Activated T-cell treated with anti-CD3 and anti-CD28 coated beads, Interleukin-2, amount 50 U/mL, for 24 hours (primary cell): ENCODE data around the gene MLANA.
A peak's percentile ranks its signal among the peaks of the same experiment; 100 is the strongest.
"Not testable (repeated sequence)": the region's sequence is repeated elsewhere in the genome, so short reads cannot be mapped to it uniquely, and the experiment has no call there.

Experiments
- DNase-seq: peaks from one replicate; pipeline ENCODE4 v3.0.0-alpha.2; 2020
- H3K27ac Mint-ChIP-seq: 2 replicates; pipeline ENCODE4 v1.8.0; 2020; ENCODE audit warnings: mild to moderate bottlenecking, mixed read lengths
- H3K27me3 Mint-ChIP-seq: 2 replicates; pipeline ENCODE4 v1.8.0; 2020; ENCODE audit warnings: mixed read lengths
- H3K36me3 Mint-ChIP-seq: 2 replicates; pipeline ENCODE4 v1.8.0; 2020; ENCODE audit warnings: low read depth, mixed read lengths
- H3K4me1 Mint-ChIP-seq: 2 replicates; pipeline ENCODE4 v1.8.0; 2020; ENCODE audit warnings: low read depth, mixed read lengths
- H3K4me3 Mint-ChIP-seq: 2 replicates; pipeline ENCODE4 v1.8.0; 2020; ENCODE audit warnings: mild to moderate bottlenecking, moderate library complexity, mixed read lengths
- H3K9me3 Mint-ChIP-seq: 2 replicates; pipeline ENCODE4 v1.8.0; 2020; ENCODE audit warnings: mixed read lengths

The MLANA gene

GRCh38 chr9:5879419-5880181, 11.1 kb upstream of the MLANA start:
- no peak for DNase-seq
- Mint-ChIP-seq H3K27ac (no peak overlapping the region), H3K9me3 (no peaks in the 10 kb centered on the region), H3K4me1 (peaks cover 4% of the 10 kb centered on the region), H3K4me3 (no peak overlapping the region), H3K36me3 (no peaks in the 10 kb centered on the region), H3K27me3 (no peaks in the 10 kb centered on the region)

GRCh38 chr9:5882244-5883012, 8.3 kb upstream of the MLANA start:
- not testable (repeated sequence) for H3K9me3 Mint-ChIP-seq, H3K4me1 Mint-ChIP-seq, H3K36me3 Mint-ChIP-seq, DNase-seq, H3K27ac Mint-ChIP-seq, H3K4me3 Mint-ChIP-seq, H3K27me3 Mint-ChIP-seq

- Mint-ChIP-seq H3K4me1 (peaks cover 9% of the 10 kb centered on the region), H3K9me3 (no peaks in the 10 kb centered on the region), H3K27me3 (no peaks in the 10 kb centered on the region), H3K27ac (no peak overlapping the region), H3K4me3 (no peak overlapping the region), H3K36me3 (no peaks in the 10 kb centered on the region)
- no peak for DNase-seq
Measured at GRCh38 chr9:5884191-5884590, 6.5 kb upstream of the MLANA start.

DNA sequence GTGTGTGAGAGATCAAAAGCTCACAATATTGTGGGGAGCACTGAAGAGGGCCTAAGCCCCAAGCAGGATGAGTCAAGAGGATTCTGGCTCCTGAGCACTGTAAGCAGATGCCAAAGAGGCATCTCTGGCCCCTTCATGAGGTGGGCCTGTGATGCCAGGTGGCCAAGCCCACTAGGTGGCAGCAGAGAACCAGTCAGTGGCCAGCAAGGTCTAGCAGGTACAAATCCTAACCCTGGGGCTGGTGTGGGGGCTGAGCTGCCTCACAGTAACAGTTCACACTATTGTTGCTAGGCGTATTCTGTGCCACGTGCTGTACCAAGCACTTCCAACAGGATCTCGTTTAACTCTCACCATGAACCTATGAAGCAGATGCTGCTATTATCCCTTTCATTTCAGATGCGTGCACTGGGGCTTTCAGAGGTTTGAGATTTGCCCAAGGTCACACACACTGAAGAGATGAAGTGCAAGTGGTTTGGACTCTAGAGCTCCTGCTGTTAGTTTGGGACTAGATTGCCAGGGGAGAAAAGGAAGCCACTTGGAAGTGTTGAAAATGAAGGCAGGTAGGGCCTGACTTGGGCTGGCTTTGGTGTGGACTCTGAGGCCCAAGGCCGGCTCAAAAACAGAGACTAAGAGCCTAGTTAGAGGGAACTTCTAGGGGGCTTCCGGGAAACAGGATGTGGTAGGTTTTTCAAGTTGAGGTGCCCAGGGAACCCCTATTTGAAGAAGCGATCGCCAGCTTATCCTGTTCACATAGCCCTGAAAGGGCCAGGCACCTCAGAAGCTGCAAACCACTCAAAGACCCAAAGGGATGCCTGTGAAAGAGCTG, 4.4 kb upstream of the MLANA start:
- H3K36me3 Mint-ChIP-seq = no peaks in the 10 kb centered on the region
- H3K4me3 Mint-ChIP-seq = no peak overlapping the region
- H3K27ac Mint-ChIP-seq = no peak overlapping the region
- DNase-seq = peak; percentile 88
- no peaks in the 10 kb centered on the region for H3K9me3 Mint-ChIP-seq
- peaks cover 6% of the 10 kb centered on the region for H3K4me1 Mint-ChIP-seq
- H3K27me3 Mint-ChIP-seq = no peaks in the 10 kb centered on the region

DNA sequence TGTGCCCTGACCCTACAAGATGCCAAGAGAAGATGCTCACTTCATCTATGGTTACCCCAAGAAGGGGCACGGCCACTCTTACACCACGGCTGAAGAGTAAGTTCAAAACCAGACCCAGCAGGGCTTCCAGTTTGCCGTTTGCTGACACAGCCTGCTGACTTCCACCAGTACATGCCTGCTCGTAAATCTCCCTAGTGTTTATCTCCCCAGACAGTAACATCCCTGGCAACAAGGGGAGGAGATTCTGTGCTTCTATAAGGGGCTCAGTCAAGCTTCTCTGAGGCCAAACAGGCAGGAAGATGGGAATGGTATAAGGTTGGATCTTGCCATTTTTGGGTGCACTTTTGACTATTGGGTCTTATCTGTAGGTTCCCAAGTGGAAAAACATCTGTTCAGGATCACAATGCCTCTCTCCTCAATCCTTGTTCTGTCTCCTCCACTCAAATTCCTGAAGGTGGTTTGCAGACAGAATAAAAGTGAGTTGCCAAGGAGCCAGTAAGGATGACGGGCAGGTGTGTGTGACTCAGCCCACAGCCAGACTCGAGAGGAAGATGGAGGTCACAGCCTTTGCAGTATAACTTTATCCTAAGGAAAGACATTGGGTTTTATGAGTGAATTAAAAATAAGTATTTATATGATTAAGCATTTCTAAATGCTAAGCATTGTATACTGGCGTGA, 1.9 kb downstream of the MLANA start:
- Mint-ChIP-seq H3K4me1 (peaks cover 9% of the 10 kb centered on the region), H3K9me3 (no peaks in the 10 kb centered on the region), H3K27me3 (no peaks in the 10 kb centered on the region), H3K36me3 (peaks cover 5% of the 10 kb centered on the region), H3K4me3 (no peak overlapping the region), H3K27ac (no peak overlapping the region)
- DNase-seq = no peak

- peaks cover 9% of the 10 kb centered on the region for H3K4me1 Mint-ChIP-seq
- H3K27ac Mint-ChIP-seq = no peak overlapping the region
- H3K27me3 Mint-ChIP-seq = no peaks in the 10 kb centered on the region
- no peak overlapping the region for H3K4me3 Mint-ChIP-seq
- DNase-seq = no peak
- peaks cover 9% of the 10 kb centered on the region for H3K36me3 Mint-ChIP-seq
- no peaks in the 10 kb centered on the region for H3K9me3 Mint-ChIP-seq
Measured at GRCh38 chr9:5893134-5893505, 2.4 kb downstream of the MLANA start.

DNA sequence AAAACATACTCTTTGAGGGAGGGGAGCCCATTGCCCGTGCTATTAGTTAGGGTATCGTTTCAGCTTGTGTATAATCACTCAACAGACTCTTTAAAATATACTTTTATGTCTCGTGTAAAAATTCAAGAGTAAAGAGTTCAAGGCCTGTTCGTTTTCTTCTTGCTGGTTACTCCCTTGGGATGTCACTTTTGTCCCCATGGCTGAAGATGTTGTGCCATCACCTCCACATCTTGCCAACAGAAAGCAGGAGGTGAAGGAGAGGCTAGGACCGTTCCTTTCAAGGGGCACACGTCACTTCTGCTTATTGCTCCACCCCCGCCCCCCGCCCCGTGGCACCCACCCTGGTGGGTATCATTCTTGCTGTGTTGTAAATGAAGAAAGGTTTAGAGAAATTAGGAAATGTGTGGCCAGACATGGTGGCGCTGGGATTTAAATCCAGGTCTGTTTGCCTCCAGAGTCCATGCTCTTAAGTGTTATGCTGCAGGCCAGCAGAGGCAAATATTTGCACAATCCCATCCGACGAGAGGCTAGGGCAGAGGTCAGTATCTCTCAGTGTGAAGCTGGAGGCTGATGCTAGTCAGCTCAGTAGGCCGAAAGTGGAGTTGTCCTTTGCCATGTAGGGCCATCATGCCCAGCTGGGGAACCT, 3.0 kb downstream of the MLANA start:
- Mint-ChIP-seq H3K4me1 (peaks cover 9% of the 10 kb centered on the region), H3K4me3 (no peak overlapping the region), H3K36me3 (peaks cover 11% of the 10 kb centered on the region), H3K27me3 (no peaks in the 10 kb centered on the region), H3K27ac (no peak overlapping the region), H3K9me3 (no peaks in the 10 kb centered on the region)
- DNase-seq = no peak

GRCh38 chr9:5894237-5894959, 3.7 kb downstream of the MLANA start:
- H3K36me3 Mint-ChIP-seq = peaks cover 11% of the 10 kb centered on the region
- no peak overlapping the region for H3K4me3 Mint-ChIP-seq
- no peaks in the 10 kb centered on the region for H3K9me3 Mint-ChIP-seq
- H3K27me3 Mint-ChIP-seq = no peaks in the 10 kb centered on the region
- peaks cover 14% of the 10 kb centered on the region for H3K4me1 Mint-ChIP-seq
- no peak for DNase-seq
- H3K27ac Mint-ChIP-seq = no peak overlapping the region

GRCh38 chr9:5895782-5896181, 5.1 kb downstream of the MLANA start:
- DNase-seq = no peak
- H3K27ac Mint-ChIP-seq = no peak overlapping the region
- H3K4me1 Mint-ChIP-seq = peaks cover 14% of the 10 kb centered on the region
- H3K36me3 Mint-ChIP-seq = peaks cover 11% of the 10 kb centered on the region
- no peak overlapping the region for H3K4me3 Mint-ChIP-seq
- H3K9me3 Mint-ChIP-seq = no peaks in the 10 kb centered on the region
- H3K27me3 Mint-ChIP-seq = no peaks in the 10 kb centered on the region

GRCh38 chr9:5896863-5897262, 6.2 kb downstream of the MLANA start:
- peaks cover 14% of the 10 kb centered on the region for H3K4me1 Mint-ChIP-seq
- no peaks in the 10 kb centered on the region for H3K9me3 Mint-ChIP-seq
- no peaks in the 10 kb centered on the region for H3K27me3 Mint-ChIP-seq
- peaks cover 11% of the 10 kb centered on the region for H3K36me3 Mint-ChIP-seq
- H3K27ac Mint-ChIP-seq = peak overlapping the region; percentile 61
- no peak overlapping the region for H3K4me3 Mint-ChIP-seq
- DNase-seq = no peak

DNA sequence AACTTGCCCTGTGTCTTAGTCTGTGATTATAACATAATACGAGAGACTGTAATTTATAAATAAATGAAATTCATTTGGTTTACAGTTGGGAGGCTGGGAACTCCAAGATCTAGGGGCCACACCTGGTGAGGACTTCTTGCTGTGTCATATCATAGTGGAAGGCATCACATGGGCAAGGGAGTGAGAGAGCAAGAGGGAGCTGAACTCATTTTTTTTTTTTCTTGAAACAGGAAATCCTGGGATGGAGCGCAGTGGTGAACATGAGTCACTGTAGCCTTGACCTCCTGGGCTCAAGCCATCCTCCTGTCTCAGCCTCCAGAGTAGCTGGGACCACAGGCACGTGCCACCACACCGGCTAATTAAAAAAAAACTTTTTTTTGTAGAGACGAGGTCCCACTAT, 7.2 kb downstream of the MLANA start:
- no peak for DNase-seq
- Mint-ChIP-seq H3K27me3 (no peaks in the 10 kb centered on the region), H3K36me3 (peaks cover 11% of the 10 kb centered on the region), H3K9me3 (no peaks in the 10 kb centered on the region), H3K4me3 (no peak overlapping the region), H3K27ac (no peak overlapping the region), H3K4me1 (peaks cover 14% of the 10 kb centered on the region)

DNA sequence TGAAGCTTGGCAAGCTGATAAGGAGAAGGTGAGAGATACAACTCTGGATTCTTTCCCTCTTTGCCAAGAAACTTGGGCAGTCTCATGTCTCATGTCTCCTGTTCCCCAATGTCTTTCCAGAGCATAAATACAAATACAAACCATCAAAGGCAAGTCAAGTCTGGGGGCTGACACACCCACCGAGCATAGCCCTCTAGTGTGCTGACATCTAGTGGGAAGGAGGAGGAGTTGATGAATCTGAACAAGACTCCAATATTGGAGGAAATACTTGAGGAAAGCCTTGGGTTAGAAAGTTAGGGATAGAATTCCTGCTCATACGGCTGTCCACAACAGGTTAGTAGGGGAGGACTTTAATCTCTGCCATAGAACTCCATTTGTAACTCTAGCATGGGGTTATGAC, 8.6 kb downstream of the MLANA start:
- Mint-ChIP-seq H3K27me3 (no peaks in the 10 kb centered on the region), H3K9me3 (no peaks in the 10 kb centered on the region), H3K36me3 (peaks cover 14% of the 10 kb centered on the region), H3K4me3 (no peak overlapping the region), H3K4me1 (peaks cover 14% of the 10 kb centered on the region), H3K27ac (peak overlapping the region; percentile 41)
- no peak for DNase-seq

GRCh38 chr9:5900622-5901021, 9.9 kb downstream of the MLANA start:
- no peak overlapping the region for H3K27ac Mint-ChIP-seq
- H3K36me3 Mint-ChIP-seq = peaks cover 23% of the 10 kb centered on the region
- H3K9me3 Mint-ChIP-seq = no peaks in the 10 kb centered on the region

More at GRCh38 chr9:5900622-5901021, 9.9 kb downstream of the MLANA start:
- Mint-ChIP-seq H3K4me3 (no peak overlapping the region), H3K27me3 (no peaks in the 10 kb centered on the region), H3K4me1 (peaks cover 14% of the 10 kb centered on the region)
- DNase-seq = no peak
